Measurements from ENCODE around the gene ANXA3. TPM values are rescaled to one million over a fixed set of nuclear protein-coding genes. Genes with fewer than 3 reads are reported as not detected.

The ANXA3 gene
- total and polyA plus RNA-seq, 3 donors from 2014 or later: 1.1 to 6.4 (median 3.5) TPM

GRCh38 chr4:78527555-78527954, 24.0 kb upstream of the ANXA3 start:
- Histone ChIP-seq H3K4me3 (no peak overlapping the region), H3K9me3 (no peaks in the 10 kb centered on the region), H3K4me1 (no peaks in the 10 kb centered on the region), H3K27me3 (no peaks in the 10 kb centered on the region), H3K36me3 (ENCODE audit: low read depth, missing control alignments) (no peaks in the 10 kb centered on the region), H3K27ac (no peak overlapping the region)
- WGBS, 2 donors: 82 to 94% methylated on average over 4 of the region's 4 CpGs
- no peak for TF ChIP-seq POLR2A (IDR thresholded peaks at IDR 0.05)
- TF ChIP-seq, protein P1, sequence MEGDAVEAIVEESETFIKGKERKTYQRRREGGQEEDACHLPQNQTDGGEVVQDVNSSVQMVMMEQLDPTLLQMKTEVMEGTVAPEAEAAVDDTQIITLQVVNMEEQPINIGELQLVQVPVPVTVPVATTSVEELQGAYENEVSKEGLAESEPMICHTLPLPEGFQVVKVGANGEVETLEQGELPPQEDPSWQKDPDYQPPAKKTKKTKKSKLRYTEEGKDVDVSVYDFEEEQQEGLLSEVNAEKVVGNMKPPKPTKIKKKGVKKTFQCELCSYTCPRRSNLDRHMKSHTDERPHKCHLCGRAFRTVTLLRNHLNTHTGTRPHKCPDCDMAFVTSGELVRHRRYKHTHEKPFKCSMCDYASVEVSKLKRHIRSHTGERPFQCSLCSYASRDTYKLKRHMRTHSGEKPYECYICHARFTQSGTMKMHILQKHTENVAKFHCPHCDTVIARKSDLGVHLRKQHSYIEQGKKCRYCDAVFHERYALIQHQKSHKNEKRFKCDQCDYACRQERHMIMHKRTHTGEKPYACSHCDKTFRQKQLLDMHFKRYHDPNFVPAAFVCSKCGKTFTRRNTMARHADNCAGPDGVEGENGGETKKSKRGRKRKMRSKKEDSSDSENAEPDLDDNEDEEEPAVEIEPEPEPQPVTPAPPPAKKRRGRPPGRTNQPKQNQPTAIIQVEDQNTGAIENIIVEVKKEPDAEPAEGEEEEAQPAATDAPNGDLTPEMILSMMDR (IDR thresholded peaks at IDR 0.05): no peak
- no peak for DNase-seq
- intact Hi-C loops (cut with DNase I; ENCODE audit: low total_unique reads): no loop called here

GRCh38 chr4:78528327-78528726, 23.2 kb upstream of the ANXA3 start:
- intact Hi-C loops (cut with DNase I; ENCODE audit: low total_unique reads): no loop called here
- Histone ChIP-seq H3K4me3 (no peak overlapping the region), H3K4me1 (no peaks in the 10 kb centered on the region), H3K27me3 (no peaks in the 10 kb centered on the region), H3K27ac (no peak overlapping the region), H3K9me3 (no peaks in the 10 kb centered on the region), H3K36me3 (ENCODE audit: low read depth, missing control alignments) (no peaks in the 10 kb centered on the region)
- TF ChIP-seq, protein P1 (IDR thresholded peaks at IDR 0.05): no peak
- TF ChIP-seq POLR2A (IDR thresholded peaks at IDR 0.05): no peak
- DNase-seq: no peak
- WGBS, 2 donors: 60 to 75% methylated on average over 3 of the region's 3 CpGs

DNA sequence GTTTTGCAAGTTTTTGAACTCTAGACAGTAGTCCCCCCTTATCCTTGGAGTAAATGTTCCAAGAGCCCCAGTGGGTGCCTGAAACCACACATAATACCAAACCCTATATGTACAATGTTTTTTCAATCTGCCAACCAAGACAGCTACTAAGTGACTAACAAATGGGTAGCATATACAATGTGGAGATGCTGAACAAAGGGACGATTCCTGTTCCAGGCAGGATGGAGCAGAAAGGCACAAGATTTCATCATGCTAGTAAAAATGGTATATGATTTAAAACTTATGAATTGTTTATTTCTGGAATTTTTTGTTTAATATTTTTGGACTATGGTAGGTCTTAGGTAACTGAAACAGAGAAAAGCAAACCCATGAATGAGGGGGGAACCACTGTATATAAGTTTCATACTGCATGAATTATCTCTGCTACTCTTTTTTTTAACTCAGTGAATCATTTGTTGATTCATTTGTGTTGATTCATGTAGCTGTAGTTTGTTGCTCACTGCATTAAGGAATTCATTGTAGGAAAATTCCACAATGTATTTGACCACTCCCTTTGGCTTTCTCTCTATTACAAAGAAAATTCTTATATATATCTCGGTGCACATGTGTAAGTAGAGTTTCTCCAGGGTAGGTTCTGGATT, 21.9 kb upstream of the ANXA3 start:
- Histone ChIP-seq H3K4me3 (no peak overlapping the region), H3K4me1 (no peaks in the 10 kb centered on the region), H3K27me3 (no peaks in the 10 kb centered on the region), H3K9me3 (no peaks in the 10 kb centered on the region), H3K27ac (no peak overlapping the region), H3K36me3 (ENCODE audit: low read depth, missing control alignments) (no peaks in the 10 kb centered on the region)
- intact Hi-C loops (cut with DNase I; ENCODE audit: low total_unique reads): no loop called here
- DNase-seq: no peak
- no peak for TF ChIP-seq POLR2A (IDR thresholded peaks at IDR 0.05)
- TF ChIP-seq, protein P1 (IDR thresholded peaks at IDR 0.05): no peak
- 89 to 95% methylated on average over 2 of the region's 2 CpGs for WGBS, 2 donors

DNA sequence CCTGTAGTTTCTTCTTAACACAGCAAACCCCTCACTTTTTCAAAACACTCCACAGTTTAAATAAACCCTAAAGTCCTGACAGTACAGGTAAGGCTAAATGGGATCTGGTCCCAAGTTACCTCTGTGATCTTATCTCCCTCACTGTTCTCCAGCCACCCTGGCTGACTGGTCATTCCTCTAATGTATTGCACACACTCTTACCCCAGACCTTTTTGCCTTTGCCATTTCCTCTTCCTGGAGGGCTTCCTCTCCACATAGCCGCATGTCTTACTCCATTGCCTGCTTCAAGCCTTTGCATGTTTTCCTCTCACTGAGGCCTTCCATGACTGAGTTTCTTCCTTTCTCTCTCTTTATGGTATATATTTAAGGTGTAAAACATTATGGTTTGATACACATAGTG, 19.5 kb upstream of the ANXA3 start:
- H3K9me3 ChIP-seq: no peaks in the 10 kb centered on the region
- WGBS, 2 donors: 87 to 90% methylated on average over 1 of the region's 1 CpG
- DNase-seq: no peak
- no peaks in the 10 kb centered on the region for H3K36me3 ChIP-seq (ENCODE audit: low read depth, missing control alignments)
- TF ChIP-seq POLR2A (IDR thresholded peaks at IDR 0.05): no peak
- TF ChIP-seq, protein P1 (IDR thresholded peaks at IDR 0.05): no peak
- no peaks in the 10 kb centered on the region for H3K4me1 ChIP-seq
- no peak overlapping the region for H3K4me3 ChIP-seq
- H3K27ac ChIP-seq: no peak overlapping the region
- no peaks in the 10 kb centered on the region for H3K27me3 ChIP-seq
- intact Hi-C loops (cut with DNase I; ENCODE audit: low total_unique reads): no loop called here

- H3K9me3 ChIP-seq: no peaks in the 10 kb centered on the region
- TF ChIP-seq, protein P1 (IDR thresholded peaks at IDR 0.05): no peak
- TF ChIP-seq POLR2A (IDR thresholded peaks at IDR 0.05): no peak
- 75 to 77% methylated on average over 5 of the region's 5 CpGs for WGBS, 2 donors
- no peak for DNase-seq
- intact Hi-C loops (cut with DNase I; ENCODE audit: low total_unique reads): no loop called here
- H3K36me3 ChIP-seq (ENCODE audit: low read depth, missing control alignments): no peaks in the 10 kb centered on the region
- no peak overlapping the region for H3K27ac ChIP-seq
- no peaks in the 10 kb centered on the region for H3K27me3 ChIP-seq
- H3K4me1 ChIP-seq: no peaks in the 10 kb centered on the region
- H3K4me3 ChIP-seq: no peak overlapping the region
Measured at GRCh38 chr4:78533854-78534253, 17.7 kb upstream of the ANXA3 start.
